Stomach (tissue), 4 donors: ENCODE results near the gene ZFHX3.

ENCODE experiments used
- EP300 ChIP-seq: sonication (generic); formaldehyde crosslinking; IDR thresholded peaks from one replicate; pipeline ENCODE4 v1.6.1; 2017; ENCODE audit warnings: antibody characterized with exemption
- POLR2A ChIP-seq, 4 donors: fragments of 450-650 bp; IDR thresholded peaks; one replicate each; pipeline ENCODE4 v1.6.1; 2016; ENCODE audit warnings: antibody characterized with exemption in 4 of 4, control low read depth in 2 of 4, mild to moderate bottlenecking in 1 of 4, moderate library complexity in 1 of 4
- POLR2AphosphoS5 ChIP-seq, 3 donors: sonication (generic); formaldehyde crosslinking; IDR thresholded peaks; one replicate each; pipeline ENCODE4 v1.6.1; 2016; ENCODE audit warnings: antibody characterized with exemption in 3 of 3
- TF ChIP-seq, protein P1 (sequence below), 7 experiments: fragments of 450-650 bp in 4 of 7; fragments of 200-600 bp in 3 of 7; sonication (generic) in 3 of 7; IDR thresholded peaks; one replicate each; pipeline ENCODE4 v1.5.1; 2016 to 2019; ENCODE audit warnings: antibody characterized with exemption in 7 of 7, control low read depth in 2 of 7, mild to moderate bottlenecking in 1 of 7

DNA sequence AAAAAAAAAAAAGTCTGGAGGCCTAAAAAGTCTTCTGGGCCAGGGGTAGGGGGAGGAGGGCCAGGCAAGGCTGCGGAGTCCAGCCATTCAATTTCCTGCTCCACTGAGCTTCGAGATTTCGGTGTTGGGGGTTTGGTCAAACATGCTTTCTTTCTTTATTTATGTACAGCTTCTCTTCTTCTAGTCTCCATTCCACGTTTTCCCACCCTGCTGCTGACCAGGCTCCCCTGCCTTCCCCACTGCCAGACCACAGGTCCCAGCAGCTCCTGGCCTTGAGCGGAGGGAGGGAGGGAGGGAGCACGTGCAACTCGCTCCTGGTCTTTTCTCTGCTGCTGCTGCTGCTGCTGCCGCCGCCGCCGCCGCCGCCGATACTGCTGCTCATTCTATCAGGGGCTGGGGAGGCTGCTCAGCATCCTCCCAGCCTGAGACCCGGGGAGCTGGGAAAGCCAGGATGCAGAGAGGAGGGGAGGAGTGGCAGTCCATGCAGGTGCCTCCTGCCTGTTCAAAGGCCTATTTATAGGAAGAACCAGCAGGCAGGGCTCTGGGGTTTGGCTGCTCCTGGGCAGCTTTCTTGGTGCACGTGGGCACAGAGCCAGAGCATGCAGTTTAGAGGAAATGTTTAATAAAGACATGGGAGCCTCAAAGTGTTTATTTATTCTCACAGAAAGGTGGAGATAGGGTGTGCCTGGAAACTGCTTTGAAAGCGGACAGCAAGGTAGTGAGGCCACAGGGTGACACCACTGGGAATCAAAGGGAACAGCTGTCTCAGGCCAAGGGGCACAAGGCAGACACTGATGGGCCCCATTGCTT, 23.4 kb upstream of the ZFHX3 start:
- TF ChIP-seq, protein P1, sequence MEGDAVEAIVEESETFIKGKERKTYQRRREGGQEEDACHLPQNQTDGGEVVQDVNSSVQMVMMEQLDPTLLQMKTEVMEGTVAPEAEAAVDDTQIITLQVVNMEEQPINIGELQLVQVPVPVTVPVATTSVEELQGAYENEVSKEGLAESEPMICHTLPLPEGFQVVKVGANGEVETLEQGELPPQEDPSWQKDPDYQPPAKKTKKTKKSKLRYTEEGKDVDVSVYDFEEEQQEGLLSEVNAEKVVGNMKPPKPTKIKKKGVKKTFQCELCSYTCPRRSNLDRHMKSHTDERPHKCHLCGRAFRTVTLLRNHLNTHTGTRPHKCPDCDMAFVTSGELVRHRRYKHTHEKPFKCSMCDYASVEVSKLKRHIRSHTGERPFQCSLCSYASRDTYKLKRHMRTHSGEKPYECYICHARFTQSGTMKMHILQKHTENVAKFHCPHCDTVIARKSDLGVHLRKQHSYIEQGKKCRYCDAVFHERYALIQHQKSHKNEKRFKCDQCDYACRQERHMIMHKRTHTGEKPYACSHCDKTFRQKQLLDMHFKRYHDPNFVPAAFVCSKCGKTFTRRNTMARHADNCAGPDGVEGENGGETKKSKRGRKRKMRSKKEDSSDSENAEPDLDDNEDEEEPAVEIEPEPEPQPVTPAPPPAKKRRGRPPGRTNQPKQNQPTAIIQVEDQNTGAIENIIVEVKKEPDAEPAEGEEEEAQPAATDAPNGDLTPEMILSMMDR (IDR thresholded peaks at IDR 0.05), result no peak
- TF ChIP-seq POLR2A (IDR thresholded peaks at IDR 0.05) (no peak), EP300 (no peak), POLR2AphosphoS5 (IDR thresholded peaks at IDR 0.05) (no peak)
